Fibroblast of skin of right quadriceps (primary cell): Measurements from ENCODE around the gene TMEM129.
"Not testable (repeated sequence)": the region's sequence is repeated elsewhere in the genome, so short reads cannot be mapped to it uniquely, and the experiment has no call there.

Experiments
- DNase-seq: peaks from one replicate; pipeline ENCODE4 v3.0.0-alpha.2; 2013

Gene TMEM129

DNA sequence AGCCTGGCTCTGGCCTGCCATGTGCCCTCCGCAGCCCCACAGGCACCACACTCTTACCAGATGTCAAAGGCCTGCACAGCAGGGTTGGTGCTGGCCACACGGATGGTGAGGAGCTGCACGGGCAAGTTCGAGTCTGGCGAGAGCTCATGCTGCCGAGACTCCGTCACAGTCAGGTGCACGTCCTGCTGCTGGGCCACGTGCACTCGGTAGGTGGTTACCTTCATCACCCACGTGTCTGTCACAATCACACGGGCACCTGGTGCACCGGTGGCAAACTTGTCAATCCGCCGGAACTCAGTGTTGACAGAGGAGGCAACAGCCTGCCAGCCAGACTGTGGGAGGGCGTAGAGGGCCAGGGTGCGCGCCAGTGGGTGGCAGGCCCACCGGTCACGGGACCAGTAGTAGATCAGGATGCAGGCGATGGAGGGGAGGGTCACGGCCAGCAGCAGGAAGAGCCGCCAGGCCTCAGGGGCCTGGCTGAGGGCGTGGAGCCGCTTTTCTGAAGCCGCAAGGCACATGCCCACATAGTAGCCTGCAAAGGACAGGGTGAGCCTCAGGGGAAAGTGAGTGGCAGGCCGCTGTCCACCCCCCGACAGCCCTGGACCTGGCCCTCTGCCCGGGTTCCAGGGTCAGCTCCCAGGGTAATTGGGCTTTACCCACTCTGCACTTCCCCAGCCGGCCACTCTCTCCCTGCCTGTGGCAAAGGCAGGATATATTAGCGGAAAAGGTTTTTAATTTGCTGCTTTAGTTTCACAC lies 2.9 kb downstream of the TMEM129 start:
- DNase-seq: no peak

DNA sequence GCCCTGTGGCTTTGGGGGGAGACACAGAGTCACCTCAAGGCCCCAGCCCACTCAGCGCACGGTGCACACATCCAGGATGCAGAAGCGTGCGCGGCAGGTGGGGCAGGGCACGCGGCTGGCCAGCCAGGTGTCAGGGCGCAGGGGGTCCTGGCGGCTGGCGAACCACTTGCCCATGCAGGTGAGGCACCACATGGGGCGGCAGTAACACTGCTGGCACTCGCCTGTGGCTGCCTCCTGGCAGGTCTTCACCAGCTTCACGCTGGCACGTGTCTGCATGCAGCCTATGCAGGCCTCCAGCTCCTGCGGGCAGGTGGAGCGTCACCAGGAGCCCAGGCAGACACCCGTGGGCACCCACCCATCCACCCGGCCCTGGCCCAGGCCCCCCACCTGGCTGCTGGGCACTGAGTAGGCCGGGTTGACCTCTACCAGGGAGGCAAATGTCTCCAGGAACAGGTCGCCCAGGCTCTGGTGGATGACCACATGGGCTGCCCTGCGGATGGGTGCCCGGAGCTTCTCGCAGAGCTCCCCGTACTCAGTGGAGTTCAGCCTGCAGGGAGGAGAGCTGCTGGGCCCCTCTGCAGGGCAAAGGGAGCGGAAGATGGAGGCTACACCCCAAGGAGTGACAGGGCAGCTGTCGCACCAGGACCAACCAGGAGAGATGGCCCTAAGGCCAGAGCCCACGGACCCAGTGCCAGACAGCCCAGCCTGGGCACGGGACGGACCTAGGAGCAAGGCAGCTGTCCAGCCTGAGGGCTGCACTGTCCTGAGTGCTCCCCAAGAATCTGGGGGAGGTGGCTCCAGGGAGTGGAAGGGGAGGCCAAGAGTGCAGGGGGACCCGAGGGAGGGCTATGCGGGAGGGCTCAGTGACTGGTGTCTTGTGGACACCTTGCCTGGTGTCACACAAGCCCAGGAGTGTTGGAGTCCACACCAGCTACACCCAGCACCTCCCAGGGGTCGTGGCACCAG lies 3.7 kb downstream of the TMEM129 start:
- no peak for DNase-seq

DNA sequence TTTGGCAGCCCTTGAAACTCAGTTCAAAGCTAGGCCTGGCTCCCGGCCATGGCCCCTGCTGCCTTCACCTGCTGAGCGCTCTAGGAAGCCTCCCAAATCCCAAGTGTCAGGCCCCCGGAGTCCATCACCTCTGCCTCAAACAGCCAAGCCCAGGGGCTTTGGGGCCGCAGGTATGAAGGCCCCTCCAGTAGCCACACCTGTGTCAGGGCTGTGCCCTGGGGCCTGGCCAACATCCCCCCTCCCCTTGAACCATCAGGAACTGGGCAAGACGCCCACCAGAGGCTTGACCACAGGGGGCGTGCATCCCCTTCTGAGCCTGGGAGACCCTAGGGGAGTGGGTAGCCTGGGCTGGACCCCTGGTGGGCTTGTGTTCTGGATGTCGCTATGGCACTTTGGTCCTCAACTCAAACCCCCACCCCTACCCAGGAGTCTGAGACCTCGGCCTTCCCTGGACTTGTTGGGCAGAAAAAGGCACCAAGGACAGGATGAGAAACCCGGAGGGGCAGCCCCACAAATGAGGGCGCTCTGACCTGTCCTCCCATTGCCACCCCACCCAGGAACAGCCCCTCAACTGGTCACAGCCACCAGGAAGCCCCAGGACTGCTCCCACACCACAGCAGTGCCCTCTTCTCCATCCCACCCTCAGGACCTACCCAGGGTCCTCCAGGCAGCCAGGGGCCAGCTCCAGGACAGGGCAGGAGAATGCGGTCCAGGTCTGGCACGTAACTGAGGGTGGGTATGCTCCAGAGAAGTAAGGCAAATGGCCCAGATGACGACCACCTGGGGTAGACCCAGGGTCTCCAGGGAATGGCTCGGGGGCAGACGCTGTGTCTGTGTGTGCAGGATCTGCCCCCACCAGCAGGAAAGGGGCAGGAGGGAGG lies 4.8 kb downstream of the TMEM129 start:
- no peak for DNase-seq

DNA sequence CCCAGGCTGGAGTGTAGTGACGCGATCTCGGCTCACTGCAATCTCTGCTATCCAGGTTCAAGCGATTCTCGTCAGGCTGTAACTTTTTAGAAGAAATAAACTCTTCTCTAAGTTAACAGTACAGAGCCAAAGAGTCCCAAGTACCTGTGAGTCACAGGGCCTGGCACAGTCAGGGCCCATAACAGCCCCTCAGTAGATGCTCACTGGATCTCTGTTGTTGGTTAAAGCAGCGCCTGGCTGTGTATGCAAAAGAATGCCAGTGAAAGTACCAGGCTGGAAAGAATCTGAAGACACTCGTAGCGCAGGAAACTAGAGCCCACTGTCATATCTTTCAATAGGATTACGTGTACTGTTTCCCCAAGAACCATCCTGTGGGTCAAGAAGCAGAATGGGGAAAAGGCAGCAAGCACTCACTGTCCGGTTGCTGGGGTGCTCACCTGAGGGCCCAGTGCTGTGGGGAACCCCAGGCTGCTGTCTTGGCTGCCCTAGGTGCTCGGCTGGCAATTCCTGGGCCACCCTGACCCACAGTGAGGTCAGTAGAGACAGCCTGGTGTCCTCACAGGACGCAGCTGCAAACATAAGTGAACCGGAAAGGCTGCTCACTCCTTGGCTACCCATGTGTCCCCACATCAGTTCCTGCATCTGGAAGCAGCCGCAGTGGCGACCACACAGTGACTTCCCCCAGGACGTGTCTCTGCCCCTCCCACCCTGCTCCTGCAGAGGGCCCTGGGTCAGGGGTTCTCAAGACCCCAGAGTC lies 5.9 kb downstream of the TMEM129 start:
- DNase-seq: no peak

DNA sequence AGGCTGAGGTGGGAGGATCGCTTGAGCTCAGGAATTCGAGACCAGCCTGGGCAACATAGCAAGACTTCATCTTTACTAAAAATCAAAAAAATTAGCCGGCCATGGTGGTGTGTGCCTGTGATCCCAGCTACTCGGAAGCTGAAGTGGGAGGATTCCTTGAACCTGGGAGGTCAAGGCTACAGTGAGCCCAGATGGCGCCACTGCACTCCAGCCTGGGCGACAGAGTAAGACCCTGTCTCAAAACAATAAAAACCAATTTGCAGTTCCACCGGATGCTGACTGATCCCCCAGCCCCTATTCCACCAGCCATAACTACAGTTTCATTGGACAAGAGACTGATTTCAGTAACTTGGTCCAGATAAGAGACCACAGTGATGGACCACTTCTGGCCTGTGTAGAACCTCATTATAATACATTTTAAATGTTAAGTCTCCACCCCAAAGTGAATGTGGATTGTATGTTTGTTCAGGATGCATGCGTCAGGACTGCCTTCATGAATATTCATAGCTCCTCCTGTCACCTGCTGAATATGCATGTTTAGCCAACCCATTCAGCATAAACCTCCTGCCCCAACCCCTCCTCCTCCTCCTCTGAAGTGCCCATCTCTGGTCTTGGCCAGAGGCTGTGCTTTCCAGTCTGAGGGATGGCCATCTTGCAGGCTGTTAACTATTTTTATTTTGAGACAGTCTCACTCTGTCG lies 6.7 kb downstream of the TMEM129 start:
- no peak for DNase-seq

DNA sequence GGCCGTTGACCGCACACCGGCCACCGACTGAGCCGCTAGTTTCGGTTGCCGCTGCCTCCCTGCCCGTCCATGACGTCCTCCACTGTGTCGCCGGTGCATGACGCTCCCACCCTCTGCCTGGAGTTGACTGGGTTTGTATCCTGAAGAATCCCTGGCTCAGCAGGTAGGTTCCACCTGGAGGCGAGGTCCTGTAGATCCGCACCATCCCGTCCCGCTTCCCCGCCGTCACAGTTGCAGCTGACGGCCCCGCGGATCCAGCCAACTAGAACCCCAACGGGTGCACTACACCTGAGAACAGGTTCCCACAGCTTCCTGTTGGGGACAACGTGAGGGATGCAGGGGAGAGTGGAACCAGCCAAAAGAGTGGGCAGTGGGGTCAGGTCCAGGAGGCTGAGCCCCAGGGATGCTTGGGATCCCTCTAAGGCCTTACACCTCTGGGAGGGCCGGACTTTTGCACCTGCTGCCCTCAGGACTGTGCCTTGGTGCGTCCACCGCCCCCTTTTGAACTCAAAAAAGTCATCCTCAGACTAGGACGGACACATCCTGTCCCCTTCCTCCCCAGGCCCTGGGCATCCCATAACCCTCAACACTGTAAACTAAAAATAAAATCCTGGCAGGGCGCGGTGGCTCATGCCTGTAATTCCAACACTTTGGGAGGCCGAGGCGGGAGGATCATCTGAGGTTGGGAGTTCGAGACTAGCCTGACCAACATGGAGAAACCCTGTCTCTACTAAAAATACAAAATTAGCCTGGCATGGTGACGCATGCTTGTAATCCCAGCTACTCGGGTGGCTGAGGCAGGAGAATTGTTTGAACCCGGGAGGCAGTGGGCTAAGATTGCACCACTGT lies 7.9 kb downstream of the TMEM129 start:
- DNase-seq: no peak

DNA sequence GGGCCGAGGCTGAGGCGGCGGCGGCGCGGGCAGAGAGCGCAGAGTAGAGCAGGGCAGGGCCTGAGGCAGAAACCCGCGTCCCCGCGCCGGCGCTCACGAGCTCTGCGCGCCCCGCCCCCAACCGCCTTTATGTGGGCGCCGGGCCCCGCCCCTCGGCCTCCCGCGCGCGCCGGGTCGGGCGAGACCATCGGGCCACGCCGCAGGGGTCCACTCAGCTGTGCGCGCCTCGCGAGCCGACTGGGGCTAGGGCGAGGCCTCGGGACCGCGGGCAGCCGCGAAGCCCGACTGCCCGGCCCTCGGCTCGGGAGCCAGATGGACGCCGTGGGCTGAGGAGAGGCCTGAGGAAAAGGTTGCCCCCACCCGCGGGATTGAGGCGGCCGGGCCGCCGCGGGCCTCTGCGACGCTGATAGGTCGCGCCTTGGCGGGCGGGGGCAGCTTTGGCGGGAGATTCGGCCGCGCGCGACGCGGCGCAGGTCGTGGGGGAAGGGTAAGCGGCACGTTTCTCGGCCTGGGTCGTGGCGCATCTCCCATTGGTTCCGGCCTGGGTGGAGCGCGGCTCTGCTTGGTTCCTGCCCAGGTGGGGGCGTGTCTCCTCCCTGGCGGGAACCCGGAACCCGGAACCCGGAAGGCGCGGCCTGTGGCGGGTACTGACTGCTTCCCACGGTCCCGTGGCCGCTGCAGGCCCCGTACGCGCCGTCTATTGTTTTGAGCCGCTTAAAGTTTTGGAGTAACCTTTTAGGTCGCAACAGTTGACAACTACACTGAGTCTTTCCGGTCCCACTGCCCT lies 8.7 kb downstream of the TMEM129 start, which contains the start of gene SLBP:
Gene SLBP, minus strand, starts transcription at position 104 of the 787 bp plus-strand sequence. CDS start 131 bp downstream, outside the sequence.
- peak; percentile 92 for DNase-seq

DNA sequence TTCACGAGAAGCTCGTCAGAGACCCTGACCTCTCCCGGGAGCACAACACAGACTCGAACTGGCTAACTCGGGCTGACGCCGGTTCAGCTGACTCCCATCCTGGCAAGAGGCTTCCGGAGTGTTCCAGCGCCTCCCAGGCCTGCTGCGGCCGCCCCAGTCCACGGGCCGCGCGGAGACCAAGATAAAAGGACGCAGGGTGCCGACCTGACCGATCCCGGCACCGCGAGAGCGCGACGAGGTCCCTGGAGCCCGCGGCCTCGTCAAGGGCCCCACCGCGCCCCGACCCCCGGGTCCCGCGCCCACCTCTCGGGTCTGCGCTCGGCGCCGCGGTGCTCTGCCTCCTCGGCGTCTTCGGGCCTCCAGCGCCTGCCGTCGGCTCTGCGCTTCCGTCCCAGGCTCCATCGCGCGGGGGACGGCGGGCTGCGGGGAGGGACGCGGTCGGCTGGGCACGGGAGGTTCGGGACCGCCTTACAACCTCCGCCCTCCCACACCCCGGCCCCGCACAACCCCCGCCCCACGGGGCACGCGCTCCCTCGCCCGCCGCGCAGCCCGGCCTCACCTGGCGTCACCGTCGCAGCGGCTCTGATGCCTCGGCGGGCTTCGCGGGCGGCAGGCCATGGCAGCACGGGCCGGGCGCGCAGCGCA lies 9.4 kb downstream of the TMEM129 start:
- DNase-seq: peak; percentile 39

DNA sequence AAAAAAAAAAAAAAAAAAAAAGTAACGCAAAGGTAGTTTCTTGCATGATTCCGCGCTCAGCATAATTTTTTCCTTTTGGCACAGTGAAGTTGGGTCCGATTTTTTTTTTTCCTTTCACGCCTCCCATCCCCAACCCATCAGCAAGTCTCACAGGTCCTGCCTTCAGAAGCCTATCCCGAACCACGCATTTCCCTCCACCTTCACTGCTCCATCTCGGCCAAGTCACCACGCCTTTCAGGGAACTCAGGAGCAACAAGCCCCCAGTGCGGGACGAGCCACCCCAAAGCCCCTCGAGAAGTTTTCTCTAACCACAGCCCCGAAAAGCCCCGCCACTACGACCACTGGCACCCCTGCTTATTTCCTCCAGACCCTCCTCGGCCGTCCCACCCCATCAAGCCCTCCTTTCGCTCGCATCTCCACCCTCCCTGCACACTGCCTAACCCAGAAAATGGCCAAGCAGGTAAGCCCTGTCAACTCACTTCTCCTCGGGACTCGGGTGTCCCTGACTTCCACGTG lies 10.0 kb downstream of the TMEM129 start:
- DNase-seq: no peak

DNA sequence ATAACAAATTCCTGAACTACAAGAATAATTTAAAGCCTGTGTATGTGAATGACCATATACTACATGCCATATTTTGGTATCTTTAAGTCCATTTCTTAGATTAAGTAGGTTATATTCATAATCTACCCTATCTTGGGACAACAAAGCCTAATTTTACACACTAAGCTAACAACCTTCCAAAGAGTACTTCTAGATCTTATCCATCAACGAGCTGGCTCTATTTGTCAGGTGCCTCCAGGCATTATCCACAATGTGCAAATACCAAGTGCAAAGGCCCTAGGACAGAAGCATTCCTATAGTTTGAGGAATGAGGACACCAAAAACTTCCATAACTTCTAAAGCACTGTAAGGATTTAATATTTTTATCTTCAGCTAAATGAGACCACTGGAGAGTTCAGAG lies 12.5 kb downstream of the TMEM129 start:
- no peak for DNase-seq

DNA sequence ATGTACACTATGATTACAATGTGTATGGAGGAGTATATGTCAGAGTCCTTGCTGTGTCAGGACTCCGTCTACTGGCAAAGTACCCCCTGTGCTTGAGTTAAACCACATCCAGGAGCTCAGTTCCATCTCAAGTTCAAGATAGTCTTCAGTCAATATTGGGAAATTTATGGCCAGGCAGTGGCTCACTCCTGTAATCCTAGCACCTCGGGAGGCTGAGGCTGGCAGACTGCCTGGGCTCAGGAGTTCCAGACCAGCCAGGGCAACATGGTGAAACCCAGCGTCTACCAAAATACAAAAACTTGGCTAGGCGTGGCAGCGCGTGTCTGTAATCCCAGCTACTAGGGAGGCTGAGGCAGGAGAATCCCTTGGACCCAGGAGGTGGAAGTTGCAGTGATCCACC lies 14.8 kb downstream of the TMEM129 start:
- no peak for DNase-seq

DNA sequence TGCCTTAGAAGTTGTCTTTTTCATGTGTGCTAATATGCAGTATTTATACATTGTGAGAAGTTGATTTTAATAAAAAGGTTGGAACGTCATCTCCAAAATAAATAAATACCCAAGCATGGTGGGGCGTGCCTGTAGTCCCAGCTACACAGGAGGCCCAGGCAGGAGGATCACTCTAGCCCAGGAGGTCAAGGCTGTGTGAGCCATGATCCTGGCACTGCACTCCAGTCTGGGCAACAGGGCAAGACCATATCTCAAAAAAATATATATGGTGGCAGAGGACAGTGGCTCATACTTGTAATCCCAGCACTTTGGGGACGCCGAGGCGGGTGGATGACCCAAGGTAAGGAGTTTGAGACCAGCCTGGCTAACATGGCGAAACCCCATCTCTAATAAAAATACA lies 15.4 kb downstream of the TMEM129 start:
- no peak for DNase-seq

DNA sequence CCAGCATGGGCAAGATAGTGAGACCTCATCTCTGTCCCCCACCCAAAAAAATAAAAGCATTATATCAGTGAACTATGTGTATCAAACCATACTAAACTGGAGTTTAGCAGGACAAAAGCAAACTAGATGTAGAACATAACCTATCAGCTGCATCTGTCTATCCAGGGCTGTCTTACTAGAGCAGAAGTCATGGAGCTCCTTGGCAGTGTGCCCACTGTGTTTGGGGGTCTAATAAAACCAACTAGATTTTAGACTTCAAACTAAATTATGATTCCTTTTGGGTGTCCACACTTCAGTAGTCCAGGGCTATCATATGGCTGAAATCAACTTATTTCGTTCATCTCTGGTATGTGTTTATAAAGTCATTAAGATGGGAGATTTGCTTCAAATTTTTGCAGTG lies 17.3 kb downstream of the TMEM129 start:
- no peak for DNase-seq

DNA sequence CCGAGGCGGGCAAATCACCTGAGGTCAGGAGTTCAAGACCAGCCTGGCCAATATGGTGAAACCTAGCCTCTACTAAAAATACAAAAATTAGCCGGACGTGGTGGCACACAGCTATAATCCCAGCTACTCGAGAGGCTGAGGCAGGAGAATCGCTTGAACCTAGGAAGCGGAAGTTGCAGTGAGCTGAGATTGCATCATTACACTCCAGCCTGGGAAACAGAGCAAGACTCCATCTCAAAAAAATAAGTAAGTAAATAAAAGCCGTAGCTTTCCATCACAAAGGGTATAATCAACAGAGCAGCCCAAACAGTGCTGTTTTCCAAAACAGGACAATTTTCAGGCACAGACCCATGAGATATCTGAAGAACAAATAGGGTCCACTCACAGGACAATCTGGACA lies 19.5 kb downstream of the TMEM129 start:
- not testable (repeated sequence) for DNase-seq

DNA sequence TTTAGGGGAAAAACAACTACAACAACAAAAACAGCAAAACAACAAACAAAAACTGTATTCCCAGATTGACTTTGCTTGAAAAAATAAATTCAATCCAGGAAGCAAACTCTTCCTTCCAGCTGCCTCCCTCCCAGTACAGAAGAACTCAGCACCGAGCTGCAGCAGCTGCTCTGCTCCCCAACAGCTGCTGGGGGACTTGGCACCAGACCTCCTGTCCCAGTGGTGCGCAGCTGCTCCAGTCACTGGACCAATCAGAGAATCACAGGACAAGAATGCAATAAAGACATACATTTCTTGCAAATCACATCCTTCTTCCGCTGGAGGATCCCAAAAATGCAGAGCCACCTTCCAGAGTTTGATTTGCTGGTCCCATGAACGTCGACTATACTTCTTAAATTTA lies 25.2 kb downstream of the TMEM129 start:
- no peak for DNase-seq

DNA sequence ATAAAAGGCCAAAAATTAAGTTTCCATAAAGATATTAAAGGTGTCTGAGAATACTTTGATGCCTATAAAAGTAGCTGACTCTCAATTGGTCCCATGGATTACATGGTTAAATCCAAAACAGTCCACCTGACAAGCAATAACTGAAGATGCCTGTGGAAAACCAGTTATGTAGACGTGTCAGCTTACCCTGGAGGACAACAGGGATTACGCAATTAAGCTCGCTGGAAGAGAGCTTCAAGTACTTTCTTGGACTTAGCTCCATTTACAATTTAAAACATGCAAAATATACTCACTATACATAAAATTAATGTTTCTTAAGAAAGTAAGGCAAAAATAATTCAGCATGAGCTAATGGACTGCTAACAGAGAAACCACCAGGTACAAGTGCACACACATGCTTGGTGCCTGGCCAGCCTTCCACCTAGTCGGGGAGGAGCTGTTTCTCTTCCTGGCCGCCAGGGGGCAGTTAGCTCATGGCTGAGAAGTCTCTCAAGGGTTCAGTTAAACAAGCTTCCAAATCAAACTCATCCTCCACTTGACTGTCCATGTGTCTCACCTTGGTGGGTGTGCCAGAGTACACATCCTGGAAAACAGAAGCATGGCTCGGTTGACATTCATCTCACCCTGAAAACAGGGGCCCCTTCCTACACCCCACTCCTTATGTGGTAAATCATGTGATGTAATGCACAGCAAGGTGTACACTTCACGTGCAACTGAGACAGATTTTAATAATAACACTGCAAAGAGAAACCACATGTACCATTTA lies 27.8 kb downstream of the TMEM129 start:
- DNase-seq: peak; percentile 64

DNA sequence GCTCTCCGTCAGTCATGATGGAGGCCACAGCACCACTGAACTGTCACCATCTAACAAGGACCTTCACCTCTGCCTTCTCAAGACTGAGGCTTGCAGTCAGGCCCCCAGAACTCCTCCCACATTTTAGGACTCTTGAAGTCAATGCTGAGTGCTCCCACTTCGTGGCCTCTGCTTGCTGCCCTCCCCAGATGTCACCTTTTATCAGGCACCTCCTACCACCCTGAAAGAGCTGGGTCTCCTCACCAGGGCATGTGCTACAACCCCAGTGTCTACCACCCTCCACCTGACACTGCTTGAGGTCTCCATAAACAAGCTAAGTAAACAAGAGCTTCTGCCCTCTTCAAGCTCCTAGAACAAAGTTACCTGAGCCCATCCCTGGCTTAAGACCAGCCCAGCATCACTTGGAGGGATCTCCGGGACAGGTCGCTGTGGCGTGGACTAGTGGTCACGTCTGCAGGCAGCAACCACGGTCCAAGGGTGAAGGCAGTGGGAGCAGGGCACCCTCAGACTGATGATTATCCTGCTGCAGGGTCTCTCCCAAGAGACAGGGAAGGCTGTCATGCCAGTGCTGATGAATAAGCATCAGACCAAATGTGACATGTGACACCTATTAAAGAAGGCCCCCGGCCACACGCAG lies 29.3 kb downstream of the TMEM129 start:
- DNase-seq: no peak

DNA sequence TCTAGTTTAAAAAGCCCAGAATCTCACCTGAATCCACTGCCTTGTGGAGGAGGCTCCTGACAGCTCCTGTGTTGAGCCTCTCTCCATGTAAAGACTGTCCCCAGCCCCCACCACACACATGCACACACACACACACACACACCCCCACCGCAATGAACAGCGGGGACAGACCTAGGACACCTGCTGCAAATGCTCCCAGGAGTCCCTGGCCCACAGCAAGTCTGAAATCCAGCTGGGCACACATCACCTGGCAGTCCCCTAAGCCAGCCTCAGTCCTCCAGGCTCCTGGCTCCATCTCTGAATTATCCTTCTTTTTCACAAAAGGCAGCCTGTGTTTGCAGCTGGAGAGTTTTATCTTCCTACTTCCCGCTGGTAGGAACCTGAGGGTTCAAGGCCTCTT lies 30.4 kb downstream of the TMEM129 start:
- DNase-seq: no peak
